GM19328 (cell line): Measurements from ENCODE around the gene ARHGAP44.

Source experiments
- ATAC-seq: cut with Tn5 transposase; IDR thresholded peaks from one replicate; pipeline ENCODE4 v1.9.1; 2021; ENCODE audit warnings: mild to moderate bottlenecking, moderate library complexity; ENCODE audit not compliant: unreplicated experiment

Gene ARHGAP44

DNA sequence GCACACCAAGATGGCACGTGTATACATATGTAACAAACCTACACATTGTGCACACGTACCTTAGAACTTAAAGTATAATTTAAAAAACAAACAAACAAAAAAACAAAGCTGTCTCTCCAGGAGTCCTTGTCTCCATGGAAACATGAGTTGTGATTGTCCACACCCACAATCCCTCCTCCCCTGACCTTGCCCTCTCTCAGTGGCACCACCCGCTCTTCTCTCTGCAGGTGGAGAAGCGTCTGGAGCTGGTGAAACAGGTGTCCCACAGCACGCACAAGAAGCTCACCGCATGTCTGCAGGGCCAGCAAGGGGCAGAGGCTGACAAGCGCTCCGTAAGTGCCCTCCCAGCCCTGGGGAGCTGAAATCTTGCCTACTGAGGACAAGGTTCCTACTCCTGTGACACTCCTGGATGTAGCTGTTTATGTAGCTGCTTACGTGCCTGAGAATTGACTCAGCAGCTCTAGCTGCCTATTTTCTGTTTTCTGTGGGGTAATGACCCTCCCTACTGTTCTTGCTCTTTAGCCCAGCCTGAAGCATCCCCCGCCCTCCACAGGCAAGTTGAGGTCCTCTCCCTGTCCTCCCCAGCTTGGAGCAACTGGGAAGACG is 107.0 kb downstream of the ARHGAP44 start:
- ATAC-seq = no peak

DNA sequence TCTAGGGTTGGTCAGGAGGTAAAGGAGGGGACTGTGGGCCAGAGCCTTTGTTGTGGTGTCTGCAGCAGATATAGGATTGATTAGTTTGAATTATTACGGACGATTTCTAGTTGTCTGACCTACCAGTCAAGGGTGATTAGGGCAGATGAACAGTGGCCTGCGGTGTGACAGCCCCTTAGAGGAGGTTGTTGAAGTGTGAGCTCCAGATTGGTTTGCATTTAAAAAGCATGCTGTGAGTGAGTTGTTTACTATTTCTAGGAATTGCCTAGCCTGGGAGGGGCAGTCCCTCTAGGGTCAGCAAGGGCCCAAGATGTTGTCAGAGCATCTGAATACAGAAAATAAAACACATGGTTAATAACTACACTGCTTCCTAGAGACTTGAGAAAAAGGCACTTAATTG is 108.8 kb downstream of the ARHGAP44 start:
- ATAC-seq = no peak

DNA sequence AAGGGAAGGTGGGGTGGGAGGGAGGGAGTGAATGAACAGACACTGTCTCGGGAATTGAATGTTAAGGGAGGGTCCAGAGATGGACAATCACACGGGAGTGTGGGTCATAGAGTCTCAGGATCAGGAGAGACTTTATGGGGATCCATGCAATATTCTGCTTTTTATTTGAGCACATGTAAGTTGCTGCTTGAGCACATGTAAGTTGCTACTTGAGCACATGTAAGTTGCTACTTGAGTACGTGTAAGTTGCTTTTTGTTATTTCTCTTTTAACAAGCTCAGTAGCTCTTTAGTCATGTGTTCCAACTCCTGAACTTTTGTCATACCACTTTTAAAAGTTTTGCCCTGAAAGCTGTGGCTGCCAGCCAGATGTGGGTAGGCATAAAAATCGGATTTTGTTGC is 110.3 kb downstream of the ARHGAP44 start:
- ATAC-seq = no peak

DNA sequence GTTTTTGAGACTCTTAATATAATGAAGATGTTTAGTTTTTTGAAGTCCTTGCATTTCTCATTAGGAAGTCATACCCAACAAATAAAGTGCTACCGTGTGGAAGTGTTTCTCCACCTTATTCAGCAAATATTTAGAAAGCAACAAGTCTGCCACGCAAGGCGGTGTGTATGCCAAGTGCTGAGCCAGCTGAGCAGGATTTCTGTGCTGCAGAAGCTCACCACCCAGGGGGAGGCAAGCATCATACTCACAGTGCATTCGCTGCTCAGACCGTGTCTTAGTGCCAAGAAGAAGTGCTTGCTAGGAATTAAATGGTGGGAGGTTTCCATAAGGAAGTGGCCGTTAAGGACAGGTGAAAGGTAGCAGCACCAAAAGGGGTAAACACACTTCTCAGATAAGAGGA is 111.2 kb downstream of the ARHGAP44 start:
- no peak for ATAC-seq

DNA sequence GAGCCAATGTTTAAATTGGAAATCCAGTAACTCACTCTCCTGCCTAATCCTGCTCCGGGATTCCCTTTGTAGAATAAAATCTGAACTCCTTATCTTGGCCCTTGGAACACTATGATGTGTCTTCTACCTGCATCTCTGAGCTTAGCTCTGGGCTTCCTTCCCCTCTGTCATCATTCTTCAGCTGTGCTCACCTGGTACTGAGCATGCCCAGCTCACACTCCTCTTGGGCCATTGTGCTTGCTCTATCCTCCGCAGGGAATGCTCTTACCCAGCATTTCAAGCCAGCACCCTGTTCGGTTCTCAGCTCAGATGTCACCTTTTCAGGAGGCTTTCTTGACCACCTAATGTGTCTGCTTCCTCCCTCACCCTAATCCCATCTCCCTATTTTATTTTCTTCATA is 112.7 kb downstream of the ARHGAP44 start:
- ATAC-seq = no peak

DNA sequence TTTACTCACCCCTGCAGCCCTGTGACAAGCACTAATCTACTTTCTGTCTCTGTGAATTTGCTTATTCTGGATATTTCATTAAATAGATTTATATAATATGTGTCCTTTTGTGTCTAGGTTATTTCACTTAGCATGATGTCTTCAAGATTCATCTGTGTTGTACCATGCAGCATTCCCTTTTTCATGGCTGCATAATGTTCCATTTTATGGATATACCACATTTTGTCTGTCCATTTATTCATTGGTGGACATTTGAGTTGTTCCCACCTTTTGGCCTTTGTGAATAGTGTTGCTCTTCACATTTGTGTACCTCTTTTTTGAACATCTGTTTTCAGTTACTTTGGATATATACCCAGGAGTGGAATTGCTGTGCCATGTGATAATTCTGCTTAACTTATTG is 118.2 kb downstream of the ARHGAP44 start:
- no peak for ATAC-seq

DNA sequence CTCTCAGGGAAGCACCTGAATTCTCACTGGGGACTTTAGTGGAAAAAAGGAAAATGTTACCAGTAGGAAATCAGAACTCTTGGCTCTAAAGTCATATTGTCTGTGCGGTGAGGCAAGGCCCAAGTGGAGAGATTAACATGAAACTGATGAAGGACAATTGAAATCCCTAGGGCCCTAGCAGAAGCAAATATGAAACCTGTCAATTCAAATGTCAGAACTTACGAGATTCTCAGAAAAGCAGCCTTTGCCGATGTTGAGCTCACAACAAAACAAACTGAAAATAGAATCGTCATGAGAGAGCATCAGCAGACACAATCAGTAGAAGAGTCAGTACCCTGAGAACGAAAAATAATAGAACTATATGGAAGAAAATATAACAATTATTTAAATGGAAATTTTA is 119.7 kb downstream of the ARHGAP44 start:
- ATAC-seq = no peak

DNA sequence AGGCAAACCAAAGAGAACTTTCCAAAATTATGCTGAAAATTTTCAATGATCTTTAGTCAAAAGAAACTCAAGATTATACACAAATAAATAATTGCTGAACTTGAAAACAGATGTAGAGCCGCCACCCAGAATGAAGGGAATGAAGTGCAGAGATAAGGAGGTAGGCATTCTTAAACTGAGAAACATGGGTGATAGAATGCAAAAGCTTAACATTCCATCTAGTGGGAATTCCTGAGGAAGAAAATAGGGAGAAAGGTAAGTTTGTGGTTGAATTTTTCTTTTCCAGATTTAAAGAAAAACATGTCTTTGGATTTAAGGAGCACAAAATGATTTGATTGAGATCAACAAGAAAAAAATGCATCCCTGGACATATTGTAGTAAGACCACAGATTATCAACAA is 120.2 kb downstream of the ARHGAP44 start:
- no peak for ATAC-seq

DNA sequence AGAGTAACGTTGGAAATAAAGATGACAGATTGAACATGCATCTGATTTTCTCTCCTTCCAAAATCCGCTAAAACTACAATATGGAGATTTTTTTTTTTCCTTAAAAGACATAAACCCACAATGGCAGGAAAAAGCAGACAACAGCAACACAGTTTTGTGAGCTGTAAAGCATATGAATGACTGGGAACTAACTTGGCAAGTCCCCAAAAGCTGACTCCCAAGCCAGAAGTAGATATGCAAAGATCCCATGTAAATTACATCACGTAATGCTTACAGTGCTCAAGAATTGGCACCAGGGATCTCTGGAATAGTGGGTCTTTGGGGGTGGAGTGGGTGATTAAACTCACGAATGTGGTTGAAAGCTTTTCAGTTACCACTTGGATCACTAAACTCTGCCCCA is 121.9 kb downstream of the ARHGAP44 start:
- ATAC-seq = no peak

DNA sequence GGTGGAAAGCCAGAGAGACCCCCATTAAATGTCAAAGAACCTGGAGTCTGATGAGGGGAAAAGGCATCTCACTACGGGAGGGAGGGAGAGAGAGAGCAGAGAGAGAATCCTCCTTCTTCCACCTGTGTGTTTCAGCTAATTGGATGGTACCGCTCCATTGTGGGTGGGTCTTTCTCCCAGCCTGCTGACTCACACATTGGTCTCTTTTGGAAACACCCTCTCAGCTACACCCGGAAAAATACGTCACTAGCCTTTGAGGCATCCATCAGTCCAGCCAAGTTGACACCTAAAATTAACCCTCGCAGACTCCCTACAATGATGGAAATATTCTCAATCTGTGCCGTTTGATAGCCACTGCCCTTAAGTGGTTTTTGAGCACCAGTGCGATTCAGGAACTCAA is 128.1 kb downstream of the ARHGAP44 start:
- ATAC-seq = no peak

DNA sequence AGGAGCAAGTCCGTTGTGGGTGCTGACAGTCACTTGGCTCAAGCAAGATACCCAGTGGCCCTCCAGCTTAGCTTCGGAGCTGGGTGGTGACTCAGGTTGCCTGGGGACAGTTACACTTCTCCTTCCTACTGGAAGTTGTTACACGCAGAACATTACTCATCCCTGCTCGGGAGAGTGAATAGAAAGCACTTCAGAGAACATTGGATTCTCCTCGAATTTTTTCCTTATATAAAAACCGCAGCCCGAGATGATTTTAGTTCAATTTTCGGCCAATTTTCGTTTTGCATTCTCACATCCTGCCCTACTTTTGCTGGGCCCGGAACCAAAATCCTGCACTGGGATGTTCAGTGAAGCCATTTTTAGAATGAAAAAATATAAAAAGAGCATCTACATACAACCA is 128.8 kb downstream of the ARHGAP44 start:
- no peak for ATAC-seq

DNA sequence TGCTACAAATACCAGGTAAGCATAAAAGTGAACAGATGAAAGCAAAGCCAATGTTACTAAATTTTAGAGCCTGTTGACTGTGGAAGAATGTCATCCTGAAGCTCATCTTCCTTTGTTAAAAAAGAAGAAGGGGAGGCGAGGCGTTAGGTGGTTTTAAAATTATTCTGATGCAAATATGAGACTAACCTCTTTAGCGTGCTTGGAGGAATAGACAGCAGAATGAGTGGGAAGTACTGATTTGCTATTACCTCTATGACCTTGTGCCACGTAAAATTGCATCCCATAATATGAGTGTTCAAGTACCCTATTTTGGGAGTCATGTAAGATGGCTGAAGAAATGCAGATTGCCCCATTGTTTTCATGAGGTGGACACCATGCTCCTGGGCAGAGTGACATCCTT is 132.8 kb downstream of the ARHGAP44 start:
- ATAC-seq = no peak

DNA sequence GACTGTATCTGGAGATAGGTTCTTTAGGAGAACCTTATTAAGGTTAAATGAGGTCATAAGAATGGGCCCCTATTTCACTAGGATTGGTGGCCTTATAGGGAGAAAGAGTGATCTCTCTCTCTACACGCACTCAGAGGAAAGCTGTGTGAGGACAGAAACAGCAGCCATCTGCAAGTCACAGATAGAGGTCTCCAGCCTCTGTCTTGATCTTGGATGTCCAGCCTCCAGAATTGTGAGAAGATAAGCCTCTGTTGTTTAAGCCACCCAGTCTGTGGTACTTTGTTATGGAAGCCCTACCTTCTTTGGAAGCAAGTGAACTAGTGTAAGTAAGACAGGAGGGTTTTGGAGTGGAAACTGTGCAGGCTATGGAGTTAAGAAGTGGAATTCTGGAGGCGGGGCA is 135.3 kb downstream of the ARHGAP44 start:
- no peak for ATAC-seq

DNA sequence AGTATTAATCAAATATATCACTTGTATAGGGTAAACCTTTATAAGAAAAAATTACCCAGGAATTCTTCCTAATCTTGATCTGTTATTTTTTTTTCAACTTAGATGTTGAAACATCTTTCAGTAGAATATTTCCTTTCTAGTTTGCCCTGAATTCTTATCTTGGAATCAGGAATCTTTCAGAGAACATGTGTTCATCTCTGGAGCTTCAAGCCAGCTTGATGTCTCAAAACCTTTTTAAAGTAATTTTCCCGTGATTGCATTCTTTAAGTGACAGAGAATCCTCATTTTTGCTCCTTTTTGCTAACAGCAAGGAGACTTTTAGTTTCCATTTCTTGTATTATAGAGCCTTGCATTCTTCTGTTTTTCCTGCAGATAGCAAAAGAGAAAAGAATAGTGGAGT is 137.7 kb downstream of the ARHGAP44 start:
- no peak for ATAC-seq

DNA sequence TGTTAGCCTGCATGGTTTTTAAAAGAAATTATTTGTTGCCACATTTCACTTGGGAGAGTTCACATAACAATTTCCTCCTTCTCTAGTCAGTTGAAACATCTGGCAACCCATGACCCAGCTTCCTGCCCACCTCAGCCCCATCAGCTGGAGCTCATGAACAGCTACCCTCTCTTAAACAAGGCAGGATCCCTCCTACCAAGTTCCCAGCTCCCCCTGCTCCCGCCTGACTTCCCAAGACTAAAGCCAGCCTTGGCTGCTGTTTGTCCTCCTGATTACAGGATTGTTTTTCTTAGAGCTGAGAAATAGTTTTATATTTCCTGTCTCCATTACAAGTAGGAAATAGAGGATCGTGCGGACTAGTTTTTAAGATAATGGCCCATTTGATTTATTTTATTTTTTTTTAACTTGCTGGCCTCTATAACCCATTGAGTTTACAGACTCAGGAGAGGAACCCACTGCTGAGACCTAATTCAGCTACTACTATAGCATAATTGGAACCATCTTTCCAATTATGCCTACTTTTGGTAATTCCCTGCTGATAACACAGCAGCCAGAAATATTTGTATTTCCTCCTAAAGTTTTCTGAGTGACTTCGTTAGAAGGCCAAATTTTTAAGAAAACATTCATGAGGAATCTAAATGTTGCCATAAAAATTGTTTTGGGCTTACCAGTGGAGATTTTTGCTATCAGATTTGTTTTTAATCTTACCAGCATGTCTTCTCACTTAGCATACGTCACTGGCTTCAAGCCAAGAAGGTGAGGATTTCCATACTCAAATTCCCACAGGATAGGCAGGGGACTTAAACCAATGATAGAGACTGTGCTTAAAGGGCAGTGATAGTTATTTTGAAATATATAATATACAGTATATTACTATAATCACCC is 138.5 kb downstream of the ARHGAP44 start:
- ATAC-seq = no peak

DNA sequence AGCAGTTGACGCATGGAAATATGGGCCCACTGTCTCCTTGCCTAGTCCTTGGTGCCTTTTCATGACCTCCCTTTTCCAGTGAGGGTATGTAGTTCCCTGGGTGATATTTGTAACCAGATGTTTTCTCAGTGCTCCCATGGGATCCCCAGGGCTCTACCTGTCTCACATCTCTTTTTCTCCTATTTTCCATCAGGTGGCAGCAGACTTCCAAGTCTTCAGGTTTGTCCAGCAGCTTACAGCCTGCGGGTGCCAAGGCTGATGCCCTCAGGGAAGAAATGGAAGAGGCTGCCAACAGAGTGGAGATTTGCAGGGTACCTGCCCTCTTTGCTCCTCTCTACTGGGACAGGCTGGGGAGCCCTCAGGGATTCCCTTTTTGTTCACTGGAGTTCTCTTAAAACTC is 139.4 kb downstream of the ARHGAP44 start:
- ATAC-seq = no peak

DNA sequence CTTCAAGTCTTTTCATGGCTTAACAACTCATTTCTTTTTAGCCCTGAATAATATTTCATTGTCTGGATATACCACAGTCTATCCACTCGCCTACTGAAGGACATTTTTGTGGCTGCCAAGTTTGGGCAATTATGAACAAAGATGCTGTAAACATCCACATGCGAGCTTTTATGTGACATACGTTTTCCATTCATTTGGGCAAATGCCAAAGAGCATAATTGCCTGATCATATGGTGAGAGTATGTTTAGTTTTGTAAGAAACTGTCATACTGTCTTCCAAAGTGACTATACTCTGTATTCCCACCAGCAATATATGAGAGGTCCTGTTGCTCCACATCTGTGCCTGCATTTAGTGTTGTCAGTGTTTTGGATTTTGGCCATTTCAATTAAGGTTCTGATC is 147.2 kb downstream of the ARHGAP44 start:
- no peak for ATAC-seq

DNA sequence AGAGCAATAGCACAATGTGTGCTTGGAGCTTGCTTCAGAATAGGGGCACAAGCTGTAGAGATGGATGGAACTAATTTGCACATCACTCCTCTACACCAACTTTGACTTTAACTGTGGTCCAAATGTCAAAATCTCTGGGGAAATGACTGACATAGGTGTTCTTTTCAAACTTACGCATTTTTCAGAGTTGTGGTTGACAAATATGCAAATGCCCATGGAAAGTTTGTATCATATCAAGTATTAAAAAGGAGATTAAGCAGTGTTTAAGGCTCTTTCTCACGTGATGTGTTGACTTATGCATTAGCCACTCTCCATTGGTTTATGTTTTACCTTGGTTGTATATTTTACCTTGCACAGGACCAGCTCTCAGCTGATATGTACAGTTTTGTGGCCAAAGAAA is 151.4 kb downstream of the ARHGAP44 start:
- ATAC-seq = no peak

DNA sequence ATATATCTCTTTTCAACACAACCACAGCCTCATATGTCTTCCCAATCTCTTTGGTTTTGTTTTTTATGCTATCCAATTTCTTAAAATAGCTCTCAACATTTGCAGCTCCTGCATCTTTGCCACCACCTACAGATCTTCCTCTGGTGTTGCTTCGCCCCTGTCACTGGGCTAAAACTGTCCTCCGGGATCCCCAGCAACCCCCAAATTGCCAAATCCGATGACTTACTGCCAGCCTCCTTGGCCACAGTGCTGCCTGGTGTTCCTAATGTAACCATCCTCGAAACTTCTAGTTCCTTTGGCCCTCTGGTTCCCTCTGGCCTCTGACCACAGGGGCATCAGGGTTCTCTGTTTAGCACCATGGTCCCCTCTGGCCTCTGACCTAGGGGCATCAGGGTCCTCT is 157.7 kb downstream of the ARHGAP44 start:
- no peak for ATAC-seq

DNA sequence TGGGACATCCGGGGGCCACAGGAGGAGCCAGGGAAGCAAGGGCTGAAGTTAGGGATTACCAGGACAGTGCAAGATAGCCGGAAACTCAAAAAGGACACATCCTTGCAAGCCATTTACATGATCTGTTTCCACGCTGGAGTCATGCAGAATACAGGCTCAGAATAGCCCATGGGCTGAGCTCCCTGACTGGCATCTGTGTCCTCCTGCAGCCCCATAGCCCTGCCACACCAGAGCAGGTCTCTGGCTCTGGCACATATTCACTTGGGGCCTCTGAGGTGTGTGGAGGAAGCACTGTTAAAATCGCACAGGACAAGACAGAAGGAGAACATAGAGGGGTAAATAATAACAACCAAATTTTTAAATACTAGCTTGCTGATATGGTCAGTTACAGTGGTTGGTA is 162.7 kb downstream of the ARHGAP44 start:
- no peak for ATAC-seq

DNA sequence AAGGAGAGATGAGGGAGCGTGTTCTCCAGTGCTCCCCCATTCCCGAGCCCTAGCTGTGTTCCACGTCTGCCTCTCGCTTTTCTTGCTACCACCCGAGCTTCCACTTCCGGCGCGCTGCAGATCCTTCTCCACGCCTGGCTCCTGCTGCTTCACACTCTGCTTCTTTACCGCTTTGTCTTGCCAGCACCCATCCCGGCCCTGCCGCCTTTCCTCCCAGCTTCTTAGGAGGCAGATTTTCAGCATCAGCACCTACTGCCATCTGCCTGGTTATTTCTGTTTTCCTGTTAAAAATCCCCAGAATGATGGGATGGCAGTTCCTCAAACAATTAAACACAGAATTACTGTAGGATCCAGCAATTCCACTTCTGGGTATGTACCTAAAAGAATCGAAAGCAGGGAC is 163.9 kb downstream of the ARHGAP44 start:
- ATAC-seq = no peak

DNA sequence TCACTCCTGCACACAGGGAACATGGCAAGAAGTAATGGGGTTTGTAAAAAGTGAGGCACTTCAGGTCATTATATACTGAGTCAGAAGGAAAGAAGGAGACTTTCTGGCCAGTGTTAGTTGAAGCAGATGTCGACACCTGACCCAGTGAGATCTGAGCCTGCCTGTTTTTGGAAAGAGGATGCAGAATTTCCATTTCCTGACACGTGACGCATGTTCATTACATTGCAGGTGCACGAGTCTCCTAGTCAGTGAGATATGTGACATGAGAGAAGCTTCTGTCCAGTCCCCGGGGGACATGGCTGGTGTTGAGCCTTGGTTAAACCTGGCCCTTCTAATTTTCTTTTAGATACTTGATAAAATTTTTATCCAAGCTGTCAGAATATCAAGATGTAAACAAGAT is 166.2 kb downstream of the ARHGAP44 start:
- no peak for ATAC-seq

DNA sequence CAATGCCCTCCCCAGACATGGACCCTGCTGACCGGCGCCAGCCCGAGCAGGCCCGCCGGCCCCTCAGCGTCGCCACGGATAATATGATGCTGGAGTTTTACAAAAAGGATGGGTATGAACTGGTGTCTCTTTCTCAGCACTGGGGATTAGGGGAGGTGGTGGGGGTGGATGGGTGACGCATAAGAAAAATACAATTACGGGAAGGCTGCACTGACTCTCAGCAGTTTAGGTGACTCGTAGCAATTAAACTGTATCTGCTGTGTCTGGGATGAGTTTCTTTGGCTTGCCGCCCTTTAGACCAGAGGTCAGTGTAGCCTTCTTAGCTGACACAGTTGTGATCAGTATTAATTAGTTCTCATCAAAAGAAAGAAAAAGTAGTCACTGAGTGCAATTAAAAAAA is 169.5 kb downstream of the ARHGAP44 start:
- ATAC-seq = no peak
